Measurements from ENCODE around the gene MPLKIP.

GRCh38 chr7:40175725-40176510 is 41.5 kb upstream of the MPLKIP start:
- TF ChIP-seq POLR2A (IDR thresholded peaks at IDR 0.05; ENCODE audit: low read depth), result no peak
- TF ChIP-seq CTCF (IDR thresholded peaks at IDR 0.05), result no peak
